Loucy (cell line): ENCODE measurements around the gene PDLIM4.

Source experiments
- CTCF ChIP-seq: fragments of 200-600 bp; sonication (generic); conservative IDR thresholded peaks from 2 replicates; pipeline ENCODE4 v1.5.1; 2014; ENCODE audit warnings: mild to moderate bottlenecking, antibody characterized with exemption, low read length
- EZH2phosphoT487 ChIP-seq: fragments of 200-600 bp; IDR thresholded peaks from 2 replicates; pipeline ENCODE4 v1.6.1; 2018; ENCODE audit warnings: antibody characterized with exemption, mild to moderate bottlenecking, moderate library complexity, borderline replicate concordance

GRCh38 chr5:132263548-132264261, 6.2 kb downstream of the PDLIM4 start:
- TF ChIP-seq CTCF (no peak), EZH2phosphoT487 (no peak)
